Progenitor cell of endocrine pancreas (in vitro differentiated cells): ENCODE data around the gene ZNF148. TPM values are rescaled to one million over a fixed set of nuclear protein-coding genes. Genes with fewer than 3 reads are reported as not detected.
"Not testable (repeated sequence)": the region's sequence is repeated elsewhere in the genome, so short reads cannot be mapped to it uniquely, and the experiment has no call there.

Experiments used
- DNase-seq: peaks from one replicate; pipeline ENCODE4 v3.0.0; 2021; ENCODE audit warnings: low spot score; ENCODE audit not compliant: unreplicated experiment
- H3K27ac Mint-ChIP-seq: 2 replicates; pipeline ENCODE4 v1.8.0; 2021; ENCODE audit warnings: mild to moderate bottlenecking, moderate library complexity, mixed read lengths
- H3K27me3 Mint-ChIP-seq: 2 replicates; pipeline ENCODE4 v1.8.0; 2021; ENCODE audit warnings: mixed read lengths
- H3K36me3 Mint-ChIP-seq: 2 replicates; pipeline ENCODE4 v1.8.0; 2022; ENCODE audit warnings: mixed read lengths; ENCODE audit not compliant: insufficient read depth
- H3K4me1 Mint-ChIP-seq: 2 replicates; pipeline ENCODE4 v1.8.0; 2021; ENCODE audit warnings: low read depth, mixed read lengths
- H3K4me3 Mint-ChIP-seq: 2 replicates; pipeline ENCODE4 v1.8.0; 2021; ENCODE audit warnings: low read depth, mild to moderate bottlenecking, moderate library complexity, mixed read lengths
- H3K9me3 Mint-ChIP-seq: 2 replicates; pipeline ENCODE4 v1.8.0; 2021; ENCODE audit warnings: low read depth, mixed read lengths
- CTCF ChIP-seq: fragments of 200-600 bp; sonication (generic); IDR thresholded peaks from one replicate; pipeline ENCODE4 v1.5.0; 2021; ENCODE audit warnings: antibody characterized with exemption, mild to moderate bottlenecking; ENCODE audit not compliant: unreplicated experiment
- total RNA-seq: library from RNA; stranded (reverse); gene quantifications from 2 replicates; pipeline ENCODE4 v1.2.1, GENCODE V29; 2021

The ZNF148 gene
- total RNA-seq, 1 donor from 2014 or later, result 48.6 TPM

- H3K36me3 Mint-ChIP-seq, result no peaks in the 10 kb centered on the region
- peaks cover 5% of the 10 kb centered on the region for H3K27me3 Mint-ChIP-seq
- H3K4me1 Mint-ChIP-seq, result peaks cover 9% of the 10 kb centered on the region
- no peak overlapping the region for H3K27ac Mint-ChIP-seq
- no peak for TF ChIP-seq CTCF
- DNase-seq, result no peak
- no peaks in the 10 kb centered on the region for H3K9me3 Mint-ChIP-seq
- no peak overlapping the region for H3K4me3 Mint-ChIP-seq
Measured at GRCh38 chr3:125395091-125395490, 20.0 kb upstream of the ZNF148 start.

DNA sequence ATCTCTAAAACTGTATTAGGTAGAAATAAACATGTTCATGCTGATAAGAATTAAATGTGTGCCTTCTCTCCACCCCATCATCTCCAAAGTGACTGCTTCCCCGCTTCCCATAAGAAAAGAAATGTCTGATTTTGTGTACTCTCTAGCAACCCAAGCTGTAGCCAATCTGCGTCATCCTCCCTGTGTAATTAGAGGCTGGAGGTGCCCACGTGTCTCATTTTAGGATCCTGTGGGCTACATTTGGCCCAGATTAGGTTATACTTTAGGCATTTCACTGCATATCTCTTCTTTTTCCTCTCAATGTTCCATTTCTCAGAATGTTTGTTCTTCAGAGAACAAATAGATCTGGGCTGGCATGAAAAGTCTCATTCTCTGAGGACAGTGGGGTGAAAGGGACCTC is 19.3 kb upstream of the ZNF148 start:
- H3K27ac Mint-ChIP-seq, result peak overlapping the region; percentile 26
- DNase-seq, result no peak
- no peaks in the 10 kb centered on the region for H3K36me3 Mint-ChIP-seq
- TF ChIP-seq CTCF, result no peak
- H3K27me3 Mint-ChIP-seq, result peaks cover 5% of the 10 kb centered on the region
- H3K4me1 Mint-ChIP-seq, result peaks cover 9% of the 10 kb centered on the region
- no peaks in the 10 kb centered on the region for H3K9me3 Mint-ChIP-seq
- no peak overlapping the region for H3K4me3 Mint-ChIP-seq

DNA sequence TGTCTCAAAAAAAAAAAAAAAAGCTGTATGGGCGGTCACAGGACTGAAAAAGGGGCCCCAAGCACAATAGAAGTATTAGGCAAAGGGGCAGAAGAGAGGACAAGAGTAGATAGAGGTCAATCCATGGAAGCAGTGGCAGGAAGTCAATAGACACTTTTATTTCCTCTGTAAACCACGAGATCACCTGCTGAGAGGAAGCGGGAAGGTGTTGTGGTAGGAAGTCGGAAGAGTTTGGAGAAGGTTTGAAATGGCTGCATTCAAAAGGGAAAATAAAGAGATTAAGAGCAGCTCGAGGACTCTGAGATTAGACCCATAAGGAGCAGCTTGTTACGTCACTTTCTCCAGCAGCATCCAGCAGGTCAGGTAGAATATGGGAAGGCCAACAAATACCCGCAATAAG is 14.2 kb upstream of the ZNF148 start:
- Mint-ChIP-seq H3K27ac (no peak overlapping the region), H3K27me3 (no peaks in the 10 kb centered on the region)

DNA sequence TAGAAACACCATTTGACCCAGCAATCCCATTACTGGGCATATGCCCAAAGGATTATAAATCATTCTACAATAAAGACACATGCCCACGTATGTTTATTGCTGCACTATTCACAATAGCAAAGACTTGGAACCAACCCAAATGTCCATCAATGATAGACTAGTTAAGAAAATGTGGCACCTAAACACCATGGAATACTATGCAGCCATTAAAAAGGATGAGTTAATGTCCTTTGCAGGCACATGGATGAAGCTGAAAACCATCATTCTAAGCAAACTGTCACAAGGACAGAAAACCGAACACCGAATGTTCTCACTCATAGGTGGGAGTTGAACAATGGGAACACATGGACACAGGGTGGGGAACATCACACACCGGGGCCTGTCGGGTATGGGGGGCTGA is 13.2 kb upstream of the ZNF148 start:
- H3K4me1 Mint-ChIP-seq, H3K9me3 Mint-ChIP-seq, DNase-seq, H3K36me3 Mint-ChIP-seq, H3K4me3 Mint-ChIP-seq, H3K27me3 Mint-ChIP-seq, H3K27ac Mint-ChIP-seq: not testable (repeated sequence)

More for the DNA sequence above, 14.2 kb upstream of the ZNF148 start:
- H3K4me1 Mint-ChIP-seq, result no peaks in the 10 kb centered on the region
- H3K36me3 Mint-ChIP-seq, result no peaks in the 10 kb centered on the region
- TF ChIP-seq CTCF, result no peak
- no peak overlapping the region for H3K4me3 Mint-ChIP-seq
- DNase-seq, result no peak
- no peaks in the 10 kb centered on the region for H3K9me3 Mint-ChIP-seq

GRCh38 chr3:125386811-125387210 is 11.7 kb upstream of the ZNF148 start:
- no peaks in the 10 kb centered on the region for H3K36me3 Mint-ChIP-seq
- no peak for TF ChIP-seq CTCF
- DNase-seq, result no peak
- H3K27me3 Mint-ChIP-seq, result no peaks in the 10 kb centered on the region
- no peak overlapping the region for H3K4me3 Mint-ChIP-seq
- H3K9me3 Mint-ChIP-seq, result no peaks in the 10 kb centered on the region
- no peak overlapping the region for H3K27ac Mint-ChIP-seq
- no peaks in the 10 kb centered on the region for H3K4me1 Mint-ChIP-seq

GRCh38 chr3:125383744-125384143 is 8.6 kb upstream of the ZNF148 start:
- H3K27me3 Mint-ChIP-seq, result no peaks in the 10 kb centered on the region
- H3K4me3 Mint-ChIP-seq, result no peak overlapping the region
- H3K27ac Mint-ChIP-seq, result no peak overlapping the region
- no peak for DNase-seq
- no peaks in the 10 kb centered on the region for H3K36me3 Mint-ChIP-seq
- no peak for TF ChIP-seq CTCF
- H3K4me1 Mint-ChIP-seq, result peaks cover 3% of the 10 kb centered on the region
- no peaks in the 10 kb centered on the region for H3K9me3 Mint-ChIP-seq
